Esophagus squamous epithelium (tissue), 5 donors: ENCODE measurements around the gene MOXD1. TPM values are rescaled to one million over a fixed set of nuclear protein-coding genes. Genes with fewer than 3 reads are reported as not detected.

Experiments
- DNase-seq: peaks from one replicate; lab custom pipeline; 2025; lab: John Stamatoyannopoulos, UW
- H3K27ac ChIP-seq, 4 donors: fragments of 200-600 bp; sonication (generic); one replicate each; pipeline ENCODE4 v1.5.1; 2016 to 2019; ENCODE audit warnings: mild to moderate bottlenecking in 1 of 4
- H3K27me3 ChIP-seq, 4 donors: fragments of 200-600 bp; sonication (generic); 1 replicate in 3 of 4; 2 replicates in 1 of 4; pipeline versions ENCODE4 v1.5.1 to v1.6.0; 2017 to 2021; ENCODE audit warnings: antibody characterized with exemption in 1 of 4
- H3K36me3 ChIP-seq, 3 donors: fragments of 200-600 bp; sonication (generic); one replicate each; pipeline ENCODE4 v1.5.1; 2016 to 2019
- H3K4me1 ChIP-seq, 3 donors: fragments of 200-600 bp; sonication (generic); one replicate each; pipeline ENCODE4 v1.5.1; 2017 to 2019
- H3K4me3 ChIP-seq, 4 donors: fragments of 200-600 bp; sonication (generic); 1 replicate in 3 of 4; 2 replicates in 1 of 4; pipeline ENCODE4 v1.5.1; 2016 to 2019; ENCODE audit warnings: mild to moderate bottlenecking in 2 of 4, moderate library complexity in 1 of 4
- H3K9me3 ChIP-seq, 3 donors: fragments of 200-600 bp; sonication (generic); one replicate each; pipeline ENCODE4 v1.5.1; 2016 to 2019
- CTCF ChIP-seq, 6 experiments: fragments of 450-650 bp in 4 of 6; fragments of 200-600 bp in 2 of 6; sonication (generic) in 2 of 6; IDR thresholded peaks; one replicate each; pipeline ENCODE4 v1.5.1; 2016 to 2019; ENCODE audit warnings: antibody characterized with exemption in 6 of 6, mild to moderate bottlenecking in 4 of 6, moderate library complexity in 4 of 6
- POLR2A ChIP-seq, 4 donors: fragments of 450-650 bp; IDR thresholded peaks; one replicate each; pipeline ENCODE4 v1.6.1; 2017; ENCODE audit warnings: antibody characterized with exemption in 4 of 4, mild to moderate bottlenecking in 4 of 4, moderate library complexity in 3 of 4
- WGBS, 2 donors: methylation state at CpG; one replicate each; pipeline ENCODE4 v1.1.5; 2018; 5-methylcytosine and 5-hydroxymethylcytosine counted together
- intact Hi-C: fragments of 100-400 bp; cut with DNase I; formaldehyde crosslinking; loops from one replicate; pipeline ENCODE4 v1.15.0; 2022
- total RNA-seq, 4 donors: library from RNA; depleted of rRNA; stranded (reverse); fragments of >200 nt; gene quantifications; one replicate each; pipeline ENCODE4 v1.1.0, GENCODE V29; 2016
- donor health status: DM: yes; HTN: yes; CAD: no.

The MOXD1 gene
- total RNA-seq, 4 donors from 2014 or later = 11.9 to 59.2 (median 25.0) TPM

- Histone ChIP-seq H3K9me3 (no peaks in the 10 kb centered on the region), H3K27me3 (no peaks in the 10 kb centered on the region), H3K4me3 (no peak overlapping the region), H3K4me1 (no peaks in the 10 kb centered on the region), H3K27ac (no peak overlapping the region), H3K36me3 (no peaks in the 10 kb centered on the region)
- DNase-seq = no peak
- 66 to 82% methylated on average over 3 of the region's 3 CpGs for WGBS, 2 donors
- intact Hi-C loops = no loop called here
- TF ChIP-seq POLR2A (IDR thresholded peaks at IDR 0.05) = no peak
- TF ChIP-seq CTCF (IDR thresholded peaks at IDR 0.05) = no peak
Measured at GRCh38 chr6:132410830-132411229, 9.6 kb upstream of the MOXD1 start.

DNA sequence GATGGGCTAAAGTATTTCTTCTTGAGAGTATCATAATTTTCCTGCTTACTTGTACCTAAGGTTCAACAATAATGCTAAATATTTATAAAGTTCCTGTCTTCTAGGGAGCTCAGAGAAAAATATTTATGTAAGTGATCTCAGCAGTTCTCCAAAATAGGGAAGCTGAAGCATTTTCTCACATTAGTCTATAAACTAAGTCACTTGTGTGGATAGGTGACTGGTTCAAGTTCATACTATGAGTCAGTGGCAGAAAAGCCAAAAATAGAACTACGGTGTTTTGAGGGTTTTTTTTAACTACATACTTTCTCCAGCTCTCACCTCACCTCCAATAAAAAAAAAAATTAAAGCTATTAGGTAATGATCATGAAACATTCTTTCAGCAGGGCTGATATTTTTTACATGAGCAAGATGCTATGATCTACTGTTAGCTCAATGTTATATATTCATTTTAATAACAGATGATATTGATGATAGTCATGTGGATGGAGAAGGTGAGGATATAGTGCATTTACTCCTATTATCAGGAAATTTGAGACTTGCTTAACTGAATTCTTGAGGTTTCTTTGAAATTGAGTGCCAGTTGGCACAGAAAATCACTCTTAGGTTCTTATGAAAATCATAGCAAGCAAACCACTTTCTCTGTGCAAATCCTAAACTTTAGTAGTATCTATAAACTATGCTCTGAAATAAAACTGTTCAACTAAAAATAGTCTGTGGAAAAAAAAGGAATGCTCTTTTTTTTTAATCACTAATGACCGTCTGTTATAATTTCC is 4.1 kb upstream of the MOXD1 start:
- intact Hi-C loops = no loop called here

DNA sequence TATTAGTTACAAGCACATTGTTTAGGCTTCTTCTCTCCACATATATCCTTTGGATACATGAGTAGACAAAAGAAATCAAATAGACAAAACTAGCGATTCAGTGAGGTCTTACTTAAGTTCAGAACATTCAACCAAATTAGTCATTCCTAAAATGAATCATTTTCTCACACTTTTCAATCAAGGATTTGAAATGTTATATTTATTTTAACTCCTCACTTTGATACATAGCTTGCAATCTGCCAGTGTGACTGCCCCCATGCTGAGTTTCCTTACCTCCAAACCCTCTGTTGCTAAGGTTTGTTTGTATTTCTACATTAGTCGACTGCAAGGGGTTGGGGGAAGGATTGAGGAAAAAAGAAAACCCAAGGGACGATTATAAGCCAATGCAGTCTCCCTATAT is 3.5 kb upstream of the MOXD1 start:
- intact Hi-C loops = no loop called here
- no peak for TF ChIP-seq CTCF (IDR thresholded peaks at IDR 0.05)
- TF ChIP-seq POLR2A (IDR thresholded peaks at IDR 0.05) = no peak
- WGBS, 2 donors = 32 to 45% methylated on average over 3 of the region's 3 CpGs
- Histone ChIP-seq H3K4me3 (no peak overlapping the region), H3K27me3 (peaks cover 0 to 36% (median 0%) of the 10 kb centered on the region in 4 donors), H3K4me1 (peaks cover 6 to 29% (median 7%) of the 10 kb centered on the region in 3 donors), H3K27ac (no peak overlapping the region), H3K9me3 (no peaks in the 10 kb centered on the region), H3K36me3 (no peaks in the 10 kb centered on the region)
- DNase-seq = no peak

More for the DNA sequence above, 4.1 kb upstream of the MOXD1 start:
- WGBS, 2 donors = 50 to 58% methylated on average over 2 of the region's 2 CpGs
- Histone ChIP-seq H3K27me3 (peaks cover 0 to 34% (median 0%) of the 10 kb centered on the region in 4 donors), H3K9me3 (no peaks in the 10 kb centered on the region), H3K36me3 (no peaks in the 10 kb centered on the region), H3K4me1 (peaks cover 6 to 23% (median 7%) of the 10 kb centered on the region in 3 donors), H3K27ac (no peak overlapping the region), H3K4me3 (no peak overlapping the region)
- no peak for TF ChIP-seq POLR2A (IDR thresholded peaks at IDR 0.05)
- TF ChIP-seq CTCF (IDR thresholded peaks at IDR 0.05) = no peak
- DNase-seq = no peak

- Histone ChIP-seq H3K27me3 (peaks cover 0 to 36% (median 0%) of the 10 kb centered on the region in 4 donors), H3K4me1 (peaks cover 6 to 33% (median 7%) of the 10 kb centered on the region in 3 donors), H3K9me3 (no peaks in the 10 kb centered on the region), H3K4me3 (no peak overlapping the region), H3K36me3 (no peaks in the 10 kb centered on the region), H3K27ac (no peak overlapping the region)
- no peak for TF ChIP-seq POLR2A (IDR thresholded peaks at IDR 0.05)
- no peak for TF ChIP-seq CTCF (IDR thresholded peaks at IDR 0.05)
- intact Hi-C loops = no loop called here
- WGBS, 2 donors = 62 to 83% methylated on average over 2 of the region's 2 CpGs
- no peak for DNase-seq
Measured at GRCh38 chr6:132404330-132404729, 3.1 kb upstream of the MOXD1 start.

DNA sequence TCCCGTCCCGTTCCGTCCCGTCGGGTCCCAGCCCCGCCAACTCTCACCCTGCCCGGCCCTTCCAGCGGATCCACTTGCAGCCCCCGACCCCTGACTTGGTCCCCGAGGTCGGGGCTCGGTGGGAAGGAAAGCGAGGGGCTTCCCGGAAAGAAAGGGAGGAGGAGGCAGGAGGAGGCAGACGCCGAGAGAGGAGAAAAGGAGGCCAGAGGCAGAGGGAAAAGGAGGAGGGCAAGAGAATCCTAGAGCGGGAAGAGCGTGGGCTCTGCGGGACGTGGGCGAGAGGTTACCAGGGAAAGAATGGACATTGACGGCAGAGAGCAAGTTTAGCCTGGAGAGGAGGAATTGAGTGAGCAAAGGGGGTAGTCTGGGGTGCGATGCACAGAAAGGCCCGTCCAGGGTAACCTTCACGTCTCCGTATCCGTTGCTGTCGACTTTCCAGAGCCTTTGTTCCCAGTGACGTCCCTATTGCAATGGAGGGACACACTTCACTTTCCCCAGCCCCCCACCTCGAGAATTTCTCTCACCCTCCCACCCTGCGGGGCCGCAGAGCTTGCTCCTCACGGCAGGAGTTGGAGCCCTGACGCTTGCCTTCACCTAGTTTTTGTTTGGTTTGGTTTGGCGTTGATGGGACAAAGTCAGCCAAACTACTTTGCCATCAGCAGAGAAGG is 477 bp upstream of the MOXD1 start:
- TF ChIP-seq CTCF (IDR thresholded peaks at IDR 0.05) (peak in 1 of 6 experiments; percentile 14), POLR2A (IDR thresholded peaks at IDR 0.05) (peak in 1 of 4 donors; percentile 53)
- 14 to 19% methylated on average over 19 to 22 of the region's 35 CpGs for WGBS, 2 donors
- intact Hi-C loops = no loop called here
- H3K9me3 ChIP-seq = no peaks in the 10 kb centered on the region
- peaks cover 0 to 36% (median 0%) of the 10 kb centered on the region in 4 donors for H3K27me3 ChIP-seq
- H3K4me3 ChIP-seq = peak overlapping the region; percentile 70 to 80 (median 74)
- peaks cover 6 to 34% (median 7%) of the 10 kb centered on the region in 3 donors for H3K4me1 ChIP-seq
- peak overlapping the region; percentile 84 to 88 (median 85) for H3K27ac ChIP-seq
- no peaks in the 10 kb centered on the region for H3K36me3 ChIP-seq
- DNase-seq = no peak
